PC-3 (cell line): ENCODE measurements around the gene KDM2B. TPM values are rescaled to one million over a fixed set of nuclear protein-coding genes. Genes with fewer than 3 reads are reported as not detected.

Source experiments
- ATAC-seq: fragments of 200-7000 bp; cut with Tn5 transposase; 2 replicates; pipeline ENCODE4 v1.9.1; 2020; ENCODE audit warnings: mild to moderate bottlenecking, moderate library complexity
- BruUV-seq: library from RNA; stranded (reverse); fragments of 400-500 nt; replicated peaks from 2 replicates; lab custom pipeline; 2021; lab: Mats Ljungman, UMichigan
- CTCF ChIA-PET: fragments of 300-600 bp; sonication (Branson Sonifier 250); formaldehyde crosslinking; loops from one replicate; lab custom pipeline; 2022; ENCODE audit warnings: antibody characterized with exemption; lab: Charles Lee
- POLR2A ChIA-PET: fragments of 300-600 bp; sonication (Branson Sonifier 250); formaldehyde crosslinking; loops from one replicate; lab custom pipeline; 2022; ENCODE audit warnings: antibody characterized with exemption; ENCODE audit not compliant: unreplicated experiment; lab: Charles Lee
- DNase-seq: peaks from one replicate; pipeline ENCODE4 v3.0.0-alpha.2; 2015
- H2AFZ ChIP-seq: fragments of 300-600 bp; sonication (generic); 2 replicates; pipeline ENCODE4 v1.6.0; 2016; ENCODE audit warnings: antibody characterized with exemption, low read length
- H3F3A ChIP-seq: fragments of 300-600 bp; sonication (generic); one replicate; pipeline ENCODE4 v1.6.0; 2017; ENCODE audit warnings: antibody characterized with exemption, low read length, control low read depth, mild to moderate bottlenecking; ENCODE audit not compliant: unreplicated experiment
- H3K27ac ChIP-seq: fragments of 300-600 bp; sonication (generic); 2 replicates; pipeline ENCODE4 v1.5.1; 2016; ENCODE audit warnings: mild to moderate bottlenecking, low read length
- H3K27me3 ChIP-seq: fragments of 300-600 bp; sonication (generic); 2 replicates; pipeline ENCODE4 v1.6.1; 2016; ENCODE audit warnings: low read length, mixed read lengths
- H3K36me3 ChIP-seq: fragments of 300-600 bp; sonication (generic); 2 replicates; pipeline ENCODE4 v1.6.1; 2016; ENCODE audit warnings: low read depth, mixed run types, low read length, mixed read lengths
- H3K4me1 ChIP-seq: fragments of 300-600 bp; sonication (generic); 2 replicates; pipeline ENCODE4 v1.5.1; 2016; ENCODE audit warnings: low read length; ENCODE audit not compliant: insufficient read depth
- H3K4me2 ChIP-seq: fragments of 300-600 bp; sonication (generic); 2 replicates; pipeline ENCODE4 v1.6.0; 2016; ENCODE audit warnings: low read length
- H3K4me3 ChIP-seq: fragments of 300-600 bp; sonication (generic); 2 replicates; pipeline ENCODE4 v1.5.1; 2016; ENCODE audit warnings: mild to moderate bottlenecking, low read length, mixed read lengths
- H3K79me2 ChIP-seq: fragments of 300-600 bp; sonication (generic); 2 replicates; pipeline ENCODE4 v1.6.1; 2017; ENCODE audit warnings: low read length, mixed read lengths
- H3K9ac ChIP-seq: fragments of 300-600 bp; sonication (generic); 2 replicates; pipeline ENCODE4 v1.6.0; 2016; ENCODE audit warnings: mild to moderate bottlenecking, low read length
- H3K9me2 ChIP-seq: fragments of 300-600 bp; sonication (generic); replicated peaks from 2 replicates; pipeline ENCODE4 v1.6.1; 2016; ENCODE audit warnings: mixed run types, low read length, mixed read lengths
- H3K9me3 ChIP-seq: fragments of 300-600 bp; sonication (generic); 2 replicates; pipeline ENCODE4 v1.6.1; 2016; ENCODE audit warnings: low read length, mixed read lengths
- H4K20me1 ChIP-seq: fragments of 300-600 bp; sonication (generic); 2 replicates; pipeline ENCODE4 v1.6.1; 2016; ENCODE audit warnings: low read length, mixed read lengths
- CTCF ChIP-seq: fragments of 300-600 bp; sonication (generic); conservative IDR thresholded peaks from 2 replicates; pipeline ENCODE4 v1.5.1; 2017; ENCODE audit warnings: antibody characterized with exemption, low read depth, mild to moderate bottlenecking, low read length
- EZH2 ChIP-seq: fragments of 300-600 bp; sonication (generic); IDR thresholded peaks from one replicate; pipeline ENCODE4 v1.6.1; 2017; ENCODE audit warnings: antibody characterized with exemption, mild to moderate bottlenecking, low read length; ENCODE audit not compliant: unreplicated experiment
- EZH2phosphoT487 ChIP-seq: fragments of 300-600 bp; sonication (generic); IDR thresholded peaks from 2 replicates; pipeline ENCODE4 v1.6.1; 2018; ENCODE audit warnings: mild to moderate bottlenecking, antibody characterized with exemption, low read length, borderline replicate concordance
- intact Hi-C: fragments of 100-400 bp; cut with micrococcal nuclease; formaldehyde crosslinking; loops from 2 replicates; pipeline ENCODE4 v1.9.0; 2023
- total RNA-seq: library from RNA; depleted of rRNA; stranded (reverse); fragments of >200 nt; gene quantifications from 2 replicates; pipeline ENCODE4 v1.2.3, GENCODE V29; 2014

The KDM2B gene
- total RNA-seq, 1 experiment from 2014 or later: 52.5 TPM

- H2AFZ ChIP-seq: no peak overlapping the region
- peaks cover 11% of the 10 kb centered on the region; the same call in 1 of the 2 replicates for H3K36me3 ChIP-seq
- CTCF ChIA-PET: interaction anchor here (0.6 to 2.0 kb wide), 5 partner anchors 24 to 51 kb away, joined by 3 to 24 read pairs (median 5); partner anchors contain the start of gene ORAI1
- no peaks in the 10 kb centered on the region for H3K27me3 ChIP-seq
- peak overlapping the region; percentile 67 for H3K9ac ChIP-seq
- no TSS peak for BruUV-seq
- H3K9me3 ChIP-seq: no peaks in the 10 kb centered on the region
- peak overlapping the region; percentile 84 for H3K27ac ChIP-seq
- H3K4me3 ChIP-seq: peak overlapping the region; percentile 39; the same call in 1 of the 2 replicates
- peaks cover 9% of the 10 kb centered on the region for H3F3A ChIP-seq
- peak overlapping the region; percentile 82; the same call in 1 of the 2 replicates for H3K4me2 ChIP-seq
- TF ChIP-seq EZH2phosphoT487 (no peak), CTCF (no peak), EZH2 (no peak)
- DNase-seq (no peak), ATAC-seq (no peak)
- H4K20me1 ChIP-seq: no peaks in the 10 kb centered on the region
- POLR2A ChIA-PET: no interaction called here
- intact Hi-C loops: no loop called here
- H3K79me2 ChIP-seq: peaks cover 29% of the 10 kb centered on the region
- H3K4me1 ChIP-seq: peaks cover 29% of the 10 kb centered on the region
- H3K9me2 ChIP-seq: no peaks in the 10 kb centered on the region
These were observed 4.7 kb downstream of the KDM2B start for GRCh38 chr12:121575952-121576625.

GRCh38 chr12:121575051-121575450, 5.8 kb downstream of the KDM2B start:
- CTCF ChIA-PET: no interaction called here

GRCh38 chr12:121574025-121574424, 6.8 kb downstream of the KDM2B start:
- H4K20me1 ChIP-seq: no peaks in the 10 kb centered on the region
- intact Hi-C loops: no loop called here
- H3K27me3 ChIP-seq: no peaks in the 10 kb centered on the region
- BruUV-seq: no TSS peak
- no peak overlapping the region for H3K27ac ChIP-seq
- TF ChIP-seq EZH2phosphoT487 (no peak), CTCF (no peak), EZH2 (no peak)
- no peak overlapping the region for H2AFZ ChIP-seq
- H3F3A ChIP-seq: peaks cover 9% of the 10 kb centered on the region
- ATAC-seq: no peak
- peaks cover 26% of the 10 kb centered on the region for H3K4me1 ChIP-seq
- H3K36me3 ChIP-seq: peaks cover 14% of the 10 kb centered on the region
- H3K9ac ChIP-seq: no peak overlapping the region
- ChIA-PET POLR2A (no interaction called here), CTCF (no interaction called here)
- H3K9me2 ChIP-seq: no peaks in the 10 kb centered on the region
- no peaks in the 10 kb centered on the region for H3K9me3 ChIP-seq
- no peak overlapping the region for H3K4me2 ChIP-seq
- peaks cover 13% of the 10 kb centered on the region for H3K79me2 ChIP-seq
- H3K4me3 ChIP-seq: no peak overlapping the region
- no peak for DNase-seq

More at GRCh38 chr12:121575051-121575450, 5.8 kb downstream of the KDM2B start:
- Histone ChIP-seq H3K9me3 (no peaks in the 10 kb centered on the region), H3K9ac (no peak overlapping the region), H3K4me2 (no peak overlapping the region), H3K27ac (no peak overlapping the region), H3K36me3 (peaks cover 14% of the 10 kb centered on the region), H3K9me2 (no peaks in the 10 kb centered on the region), H3F3A (peaks cover 9% of the 10 kb centered on the region), H4K20me1 (no peaks in the 10 kb centered on the region), H2AFZ (no peak overlapping the region), H3K27me3 (no peaks in the 10 kb centered on the region), H3K79me2 (peaks cover 23% of the 10 kb centered on the region), H3K4me3 (no peak overlapping the region), H3K4me1 (peaks cover 27% of the 10 kb centered on the region)
- POLR2A ChIA-PET: no interaction called here
- no TSS peak for BruUV-seq
- intact Hi-C loops: no loop called here
- no peak for ATAC-seq
- no peak for TF ChIP-seq EZH2phosphoT487
- no peak for DNase-seq
